ENCODE measurements around the gene FBXO45. TPM values are rescaled to one million over a fixed set of nuclear protein-coding genes. Genes with fewer than 3 reads are reported as not detected.
A peak's percentile ranks its signal among the peaks of the same experiment; 100 is the strongest.
"Not testable (repeated sequence)": the region's sequence is repeated elsewhere in the genome, so short reads cannot be mapped to it uniquely, and the experiment has no call there.

Gene FBXO45
- total and polyA plus RNA-seq, 5 donors = 3.0 to 7.6 (median 6.7) TPM

- H3K9me3 ChIP-seq (ENCODE audit: control insufficient read depth, low read length) = no peaks in the 10 kb centered on the region
- intact Hi-C loops (cut with DNase I) = no loop called here
- DNase-seq = no peak
- WGBS = 27% methylated on average over 14 of the region's 14 CpGs
- no peaks in the 10 kb centered on the region for H3K4me1 ChIP-seq (ENCODE audit: control insufficient read depth, insufficient read depth, low read length)
- no peaks in the 10 kb centered on the region for H3K27me3 ChIP-seq (ENCODE audit: control insufficient read depth, insufficient read depth)
- H3K27ac ChIP-seq (ENCODE audit: low read length) = no peak overlapping the region
- H3K4me3 ChIP-seq (ENCODE audit: low read length) = no peak overlapping the region
- no peak for ATAC-seq
Observed at GRCh38 chr3:196533260-196533681, 35.2 kb upstream of the FBXO45 start.

GRCh38 chr3:196537319-196537984 lies 31.0 kb upstream of the FBXO45 start:
- no peak overlapping the region for H3K27ac ChIP-seq (ENCODE audit: low read length)
- no peak overlapping the region for H3K4me3 ChIP-seq (ENCODE audit: low read length)
- no peaks in the 10 kb centered on the region for H3K27me3 ChIP-seq (ENCODE audit: control insufficient read depth, insufficient read depth)
- 43% methylated on average over 18 of the region's 18 CpGs for WGBS
- intact Hi-C loops (cut with DNase I) = no loop called here
- ATAC-seq (no peak), DNase-seq (peak in 2 of 3 donors; percentile 23 to 69)
- H3K9me3 ChIP-seq (ENCODE audit: control insufficient read depth, low read length) = no peaks in the 10 kb centered on the region
- no peaks in the 10 kb centered on the region for H3K4me1 ChIP-seq (ENCODE audit: control insufficient read depth, insufficient read depth, low read length)

- no peak for ATAC-seq
- intact Hi-C loops (cut with DNase I) = no loop called here
- H3K4me1 ChIP-seq (ENCODE audit: control insufficient read depth, insufficient read depth, low read length) = no peaks in the 10 kb centered on the region
- no peak overlapping the region for H3K4me3 ChIP-seq (ENCODE audit: low read length)
- no peaks in the 10 kb centered on the region for H3K9me3 ChIP-seq (ENCODE audit: control insufficient read depth, low read length)
- H3K27ac ChIP-seq (ENCODE audit: low read length) = no peak overlapping the region
- no peak for DNase-seq
- WGBS = 89% methylated on average over 6 of the region's 6 CpGs
- no peaks in the 10 kb centered on the region for H3K27me3 ChIP-seq (ENCODE audit: control insufficient read depth, insufficient read depth)
Observed at GRCh38 chr3:196541684-196542445, 26.6 kb upstream of the FBXO45 start.

GRCh38 chr3:196544491-196544992 lies 23.9 kb upstream of the FBXO45 start:
- intact Hi-C loops (cut with DNase I) = no loop called here
- 96% methylated on average over 2 of the region's 2 CpGs for WGBS
- no peaks in the 10 kb centered on the region for H3K27me3 ChIP-seq (ENCODE audit: control insufficient read depth, insufficient read depth)

GRCh38 chr3:196546537-196546936 lies 21.9 kb upstream of the FBXO45 start:
- no peaks in the 10 kb centered on the region for H3K4me1 ChIP-seq (ENCODE audit: control insufficient read depth, insufficient read depth, low read length)
- no peaks in the 10 kb centered on the region for H3K9me3 ChIP-seq (ENCODE audit: control insufficient read depth, low read length)
- ATAC-seq (no peak), DNase-seq (no peak)
- H3K27ac ChIP-seq (ENCODE audit: low read length) = no peak overlapping the region
- WGBS = 87% methylated on average over 5 of the region's 5 CpGs
- intact Hi-C loops (cut with DNase I) = no loop called here
- no peaks in the 10 kb centered on the region for H3K27me3 ChIP-seq (ENCODE audit: control insufficient read depth, insufficient read depth)
- no peak overlapping the region for H3K4me3 ChIP-seq (ENCODE audit: low read length)

More at GRCh38 chr3:196544491-196544992, 23.9 kb upstream of the FBXO45 start:
- Histone ChIP-seq H3K9me3 (ENCODE audit: control insufficient read depth, low read length) (no peaks in the 10 kb centered on the region), H3K4me1 (ENCODE audit: control insufficient read depth, insufficient read depth, low read length) (no peaks in the 10 kb centered on the region), H3K4me3 (ENCODE audit: low read length) (no peak overlapping the region), H3K27ac (ENCODE audit: low read length) (no peak overlapping the region)
- no peak for DNase-seq
- no peak for ATAC-seq

- no peaks in the 10 kb centered on the region for H3K9me3 ChIP-seq (ENCODE audit: control insufficient read depth, low read length)
- DNase-seq (no peak), ATAC-seq (no peak)
- no peaks in the 10 kb centered on the region for H3K4me1 ChIP-seq (ENCODE audit: control insufficient read depth, insufficient read depth, low read length)
- 90% methylated on average over 2 of the region's 2 CpGs for WGBS
- intact Hi-C loops (cut with DNase I) = no loop called here
- H3K27me3 ChIP-seq (ENCODE audit: control insufficient read depth, insufficient read depth) = no peaks in the 10 kb centered on the region
- no peak overlapping the region for H3K27ac ChIP-seq (ENCODE audit: low read length)
- no peak overlapping the region for H3K4me3 ChIP-seq (ENCODE audit: low read length)
Observed at GRCh38 chr3:196547067-196547466, 21.4 kb upstream of the FBXO45 start.

GRCh38 chr3:196549312-196549711 lies 19.1 kb upstream of the FBXO45 start:
- H3K9me3 ChIP-seq (ENCODE audit: control insufficient read depth, low read length); H3K4me3 ChIP-seq (ENCODE audit: low read length); H3K4me1 ChIP-seq (ENCODE audit: control insufficient read depth, insufficient read depth, low read length); ATAC-seq; H3K27me3 ChIP-seq (ENCODE audit: control insufficient read depth, insufficient read depth); intact Hi-C loops (cut with DNase I); DNase-seq; H3K27ac ChIP-seq (ENCODE audit: low read length): not testable (repeated sequence)
- 96% methylated on average over 1 of the region's 1 CpG for WGBS

GRCh38 chr3:196550172-196550571 lies 18.3 kb upstream of the FBXO45 start:
- H3K27me3 ChIP-seq (ENCODE audit: control insufficient read depth, insufficient read depth); H3K4me1 ChIP-seq (ENCODE audit: control insufficient read depth, insufficient read depth, low read length); H3K9me3 ChIP-seq (ENCODE audit: control insufficient read depth, low read length); H3K4me3 ChIP-seq (ENCODE audit: low read length); ATAC-seq; H3K27ac ChIP-seq (ENCODE audit: low read length); DNase-seq; intact Hi-C loops (cut with DNase I): not testable (repeated sequence)
- WGBS = 86% methylated on average over 3 of the region's 3 CpGs

- Histone ChIP-seq H3K27me3 (ENCODE audit: control insufficient read depth, insufficient read depth) (no peaks in the 10 kb centered on the region), H3K4me1 (ENCODE audit: control insufficient read depth, insufficient read depth, low read length) (no peaks in the 10 kb centered on the region), H3K27ac (ENCODE audit: low read length) (no peak overlapping the region), H3K4me3 (ENCODE audit: low read length) (no peak overlapping the region), H3K9me3 (ENCODE audit: control insufficient read depth, low read length) (no peaks in the 10 kb centered on the region)
- DNase-seq (no peak), ATAC-seq (no peak)
- 98% methylated on average over 5 of the region's 5 CpGs for WGBS
- intact Hi-C loops (cut with DNase I) = no loop called here
Observed at GRCh38 chr3:196552253-196552652, 16.2 kb upstream of the FBXO45 start.

GRCh38 chr3:196553551-196553950 lies 14.9 kb upstream of the FBXO45 start:
- intact Hi-C loops (cut with DNase I) = no loop called here
- no peaks in the 10 kb centered on the region for H3K27me3 ChIP-seq (ENCODE audit: control insufficient read depth, insufficient read depth)
- 96% methylated on average over 9 of the region's 9 CpGs for WGBS
- H3K4me3 ChIP-seq (ENCODE audit: low read length) = no peak overlapping the region
- no peaks in the 10 kb centered on the region for H3K9me3 ChIP-seq (ENCODE audit: control insufficient read depth, low read length)
- DNase-seq (no peak), ATAC-seq (no peak)
- no peak overlapping the region for H3K27ac ChIP-seq (ENCODE audit: low read length)
- no peaks in the 10 kb centered on the region for H3K4me1 ChIP-seq (ENCODE audit: control insufficient read depth, insufficient read depth, low read length)

GRCh38 chr3:196554205-196554604 lies 14.3 kb upstream of the FBXO45 start:
- no peaks in the 10 kb centered on the region for H3K4me1 ChIP-seq (ENCODE audit: control insufficient read depth, insufficient read depth, low read length)
- DNase-seq = no peak
- H3K9me3 ChIP-seq (ENCODE audit: control insufficient read depth, low read length) = no peaks in the 10 kb centered on the region
- H3K27me3 ChIP-seq (ENCODE audit: control insufficient read depth, insufficient read depth) = no peaks in the 10 kb centered on the region
- H3K4me3 ChIP-seq (ENCODE audit: low read length) = no peak overlapping the region
- intact Hi-C loops (cut with DNase I) = no loop called here
- no peak overlapping the region for H3K27ac ChIP-seq (ENCODE audit: low read length)
- 68% methylated on average over 3 of the region's 3 CpGs for WGBS
- no peak for ATAC-seq

All from right cardiac atrium (tissue), 5 donors.